Esophagus squamous epithelium (tissue), 4 donors: ENCODE results near the gene BRME1.

Experiments
- POLR2A ChIP-seq, 4 donors: fragments of 450-650 bp; IDR thresholded peaks; one replicate each; pipeline ENCODE4 v1.6.1; 2017; ENCODE audit warnings: antibody characterized with exemption in 4 of 4, mild to moderate bottlenecking in 4 of 4, moderate library complexity in 3 of 4
- TF ChIP-seq, protein P1 (sequence below), 6 experiments: fragments of 450-650 bp in 4 of 6; fragments of 200-600 bp in 2 of 6; sonication (generic) in 2 of 6; IDR thresholded peaks; one replicate each; pipeline ENCODE4 v1.5.1; 2016 to 2019; ENCODE audit warnings: antibody characterized with exemption in 6 of 6, mild to moderate bottlenecking in 4 of 6, moderate library complexity in 4 of 6

GRCh38 chr19:13849991-13850909 lies 55.7 kb downstream of the BRME1 start:
- peak in 3 of 4 donors; percentile 30 to 51 (median 43) for TF ChIP-seq POLR2A (IDR thresholded peaks at IDR 0.05)
- TF ChIP-seq, protein P1, sequence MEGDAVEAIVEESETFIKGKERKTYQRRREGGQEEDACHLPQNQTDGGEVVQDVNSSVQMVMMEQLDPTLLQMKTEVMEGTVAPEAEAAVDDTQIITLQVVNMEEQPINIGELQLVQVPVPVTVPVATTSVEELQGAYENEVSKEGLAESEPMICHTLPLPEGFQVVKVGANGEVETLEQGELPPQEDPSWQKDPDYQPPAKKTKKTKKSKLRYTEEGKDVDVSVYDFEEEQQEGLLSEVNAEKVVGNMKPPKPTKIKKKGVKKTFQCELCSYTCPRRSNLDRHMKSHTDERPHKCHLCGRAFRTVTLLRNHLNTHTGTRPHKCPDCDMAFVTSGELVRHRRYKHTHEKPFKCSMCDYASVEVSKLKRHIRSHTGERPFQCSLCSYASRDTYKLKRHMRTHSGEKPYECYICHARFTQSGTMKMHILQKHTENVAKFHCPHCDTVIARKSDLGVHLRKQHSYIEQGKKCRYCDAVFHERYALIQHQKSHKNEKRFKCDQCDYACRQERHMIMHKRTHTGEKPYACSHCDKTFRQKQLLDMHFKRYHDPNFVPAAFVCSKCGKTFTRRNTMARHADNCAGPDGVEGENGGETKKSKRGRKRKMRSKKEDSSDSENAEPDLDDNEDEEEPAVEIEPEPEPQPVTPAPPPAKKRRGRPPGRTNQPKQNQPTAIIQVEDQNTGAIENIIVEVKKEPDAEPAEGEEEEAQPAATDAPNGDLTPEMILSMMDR (IDR thresholded peaks at IDR 0.05), result no peak
